HL-60 (cell line): ENCODE data around the gene THEM5.

Source experiments
- TF ChIP-seq, protein P1 (sequence below): IDR thresholded peaks from one replicate; pipeline ENCODE4 v1.5.1; 2011; ENCODE audit warnings: low read length, control low read depth, inconsistent platforms; ENCODE audit not compliant: insufficient read depth
- TF ChIP-seq, protein P2 (sequence below): IDR thresholded peaks from 2 replicates; pipeline ENCODE4 v1.6.1; 2012; ENCODE audit warnings: low read depth; ENCODE audit not compliant: insufficient replicate concordance

DNA sequence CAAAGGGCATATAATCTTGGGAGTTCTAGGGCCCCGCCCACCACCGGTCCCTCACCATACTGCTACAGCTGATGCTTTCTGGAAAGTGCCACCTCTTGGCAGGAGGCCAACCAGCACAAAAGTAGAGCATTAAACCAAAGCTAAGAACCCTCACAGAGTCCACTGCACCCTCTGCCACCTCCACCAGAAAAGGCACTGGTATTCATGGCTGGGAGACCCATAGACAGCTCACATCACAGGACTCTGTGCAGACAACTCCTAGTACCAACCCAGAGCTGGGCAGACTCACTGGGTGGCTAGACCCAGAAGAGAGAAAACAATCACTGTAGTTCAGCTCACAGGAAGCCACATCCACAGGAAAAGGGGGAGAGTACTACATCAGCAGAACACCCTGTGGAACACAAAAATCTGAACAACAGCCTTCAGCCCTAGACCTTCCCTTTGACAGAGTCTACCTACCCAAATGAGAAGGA is 45.0 kb upstream of the THEM5 start:
- TF ChIP-seq, protein P1, sequence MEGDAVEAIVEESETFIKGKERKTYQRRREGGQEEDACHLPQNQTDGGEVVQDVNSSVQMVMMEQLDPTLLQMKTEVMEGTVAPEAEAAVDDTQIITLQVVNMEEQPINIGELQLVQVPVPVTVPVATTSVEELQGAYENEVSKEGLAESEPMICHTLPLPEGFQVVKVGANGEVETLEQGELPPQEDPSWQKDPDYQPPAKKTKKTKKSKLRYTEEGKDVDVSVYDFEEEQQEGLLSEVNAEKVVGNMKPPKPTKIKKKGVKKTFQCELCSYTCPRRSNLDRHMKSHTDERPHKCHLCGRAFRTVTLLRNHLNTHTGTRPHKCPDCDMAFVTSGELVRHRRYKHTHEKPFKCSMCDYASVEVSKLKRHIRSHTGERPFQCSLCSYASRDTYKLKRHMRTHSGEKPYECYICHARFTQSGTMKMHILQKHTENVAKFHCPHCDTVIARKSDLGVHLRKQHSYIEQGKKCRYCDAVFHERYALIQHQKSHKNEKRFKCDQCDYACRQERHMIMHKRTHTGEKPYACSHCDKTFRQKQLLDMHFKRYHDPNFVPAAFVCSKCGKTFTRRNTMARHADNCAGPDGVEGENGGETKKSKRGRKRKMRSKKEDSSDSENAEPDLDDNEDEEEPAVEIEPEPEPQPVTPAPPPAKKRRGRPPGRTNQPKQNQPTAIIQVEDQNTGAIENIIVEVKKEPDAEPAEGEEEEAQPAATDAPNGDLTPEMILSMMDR = no peak
- TF ChIP-seq, protein P2, sequence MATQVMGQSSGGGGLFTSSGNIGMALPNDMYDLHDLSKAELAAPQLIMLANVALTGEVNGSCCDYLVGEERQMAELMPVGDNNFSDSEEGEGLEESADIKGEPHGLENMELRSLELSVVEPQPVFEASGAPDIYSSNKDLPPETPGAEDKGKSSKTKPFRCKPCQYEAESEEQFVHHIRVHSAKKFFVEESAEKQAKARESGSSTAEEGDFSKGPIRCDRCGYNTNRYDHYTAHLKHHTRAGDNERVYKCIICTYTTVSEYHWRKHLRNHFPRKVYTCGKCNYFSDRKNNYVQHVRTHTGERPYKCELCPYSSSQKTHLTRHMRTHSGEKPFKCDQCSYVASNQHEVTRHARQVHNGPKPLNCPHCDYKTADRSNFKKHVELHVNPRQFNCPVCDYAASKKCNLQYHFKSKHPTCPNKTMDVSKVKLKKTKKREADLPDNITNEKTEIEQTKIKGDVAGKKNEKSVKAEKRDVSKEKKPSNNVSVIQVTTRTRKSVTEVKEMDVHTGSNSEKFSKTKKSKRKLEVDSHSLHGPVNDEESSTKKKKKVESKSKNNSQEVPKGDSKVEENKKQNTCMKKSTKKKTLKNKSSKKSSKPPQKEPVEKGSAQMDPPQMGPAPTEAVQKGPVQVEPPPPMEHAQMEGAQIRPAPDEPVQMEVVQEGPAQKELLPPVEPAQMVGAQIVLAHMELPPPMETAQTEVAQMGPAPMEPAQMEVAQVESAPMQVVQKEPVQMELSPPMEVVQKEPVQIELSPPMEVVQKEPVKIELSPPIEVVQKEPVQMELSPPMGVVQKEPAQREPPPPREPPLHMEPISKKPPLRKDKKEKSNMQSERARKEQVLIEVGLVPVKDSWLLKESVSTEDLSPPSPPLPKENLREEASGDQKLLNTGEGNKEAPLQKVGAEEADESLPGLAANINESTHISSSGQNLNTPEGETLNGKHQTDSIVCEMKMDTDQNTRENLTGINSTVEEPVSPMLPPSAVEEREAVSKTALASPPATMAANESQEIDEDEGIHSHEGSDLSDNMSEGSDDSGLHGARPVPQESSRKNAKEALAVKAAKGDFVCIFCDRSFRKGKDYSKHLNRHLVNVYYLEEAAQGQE = no peak
